ENCODE measurements around the gene THSD4.

THSD4 gene

GRCh38 chr15:71120428-71120944 lies 5.2 kb downstream of the THSD4 start:
- no peak overlapping the region for H3K4me3 ChIP-seq (IDR thresholded peaks at IDR 0.05; ENCODE audit: insufficient read depth, low read depth, low read length)
- H2AFZ ChIP-seq (ENCODE audit: low read depth): no peak overlapping the region
- H4K20me1 ChIP-seq (ENCODE audit: insufficient read depth): no peaks in the 10 kb centered on the region
- H3K27me3 ChIP-seq (ENCODE audit: insufficient read depth, low read depth): no peaks in the 10 kb centered on the region; the same call in 1 of the 2 replicates
- no peaks in the 10 kb centered on the region for H3K36me3 ChIP-seq (ENCODE audit: insufficient read depth)
- no peak for TF ChIP-seq CTCF (conservative IDR thresholded peaks at IDR 0.05; ENCODE audit: low read depth, low read length)
- no peaks in the 10 kb centered on the region for H3K79me2 ChIP-seq (ENCODE audit: insufficient read depth, low read depth)
- no peak overlapping the region for H3K27ac ChIP-seq
- H3K4me2 ChIP-seq: no peak overlapping the region
- H3K9ac ChIP-seq: no peak overlapping the region
- no peaks in the 10 kb centered on the region for H3K4me1 ChIP-seq (ENCODE audit: low read depth, poor library complexity, severe bottlenecking)

GRCh38 chr15:71121442-71121841 lies 6.2 kb downstream of the THSD4 start:
- no peak overlapping the region for H3K27ac ChIP-seq
- no peaks in the 10 kb centered on the region for H3K27me3 ChIP-seq (ENCODE audit: insufficient read depth, low read depth)
- no peak overlapping the region for H3K4me3 ChIP-seq (IDR thresholded peaks at IDR 0.05; ENCODE audit: insufficient read depth, low read depth, low read length)
- H4K20me1 ChIP-seq (ENCODE audit: insufficient read depth): no peaks in the 10 kb centered on the region
- H3K4me2 ChIP-seq: no peak overlapping the region
- H3K36me3 ChIP-seq (ENCODE audit: insufficient read depth): no peaks in the 10 kb centered on the region
- no peak overlapping the region for H3K9ac ChIP-seq
- H3K4me1 ChIP-seq (ENCODE audit: low read depth, poor library complexity, severe bottlenecking): no peaks in the 10 kb centered on the region
- no peak overlapping the region for H2AFZ ChIP-seq (ENCODE audit: low read depth)
- TF ChIP-seq CTCF (conservative IDR thresholded peaks at IDR 0.05; ENCODE audit: low read depth, low read length): no peak
- H3K79me2 ChIP-seq (ENCODE audit: insufficient read depth, low read depth): no peaks in the 10 kb centered on the region

- Histone ChIP-seq H3K79me2 (ENCODE audit: insufficient read depth, low read depth) (no peaks in the 10 kb centered on the region), H2AFZ (ENCODE audit: low read depth) (no peak overlapping the region), H3K9ac (no peak overlapping the region), H3K27me3 (ENCODE audit: insufficient read depth, low read depth) (no peaks in the 10 kb centered on the region), H3K36me3 (ENCODE audit: insufficient read depth) (no peaks in the 10 kb centered on the region), H3K4me1 (ENCODE audit: low read depth, poor library complexity, severe bottlenecking) (no peaks in the 10 kb centered on the region), H3K4me3 (IDR thresholded peaks at IDR 0.05; ENCODE audit: insufficient read depth, low read depth, low read length) (no peak overlapping the region), H3K27ac (no peak overlapping the region), H3K4me2 (no peak overlapping the region), H4K20me1 (ENCODE audit: insufficient read depth) (no peaks in the 10 kb centered on the region)
- no peak for TF ChIP-seq CTCF (conservative IDR thresholded peaks at IDR 0.05; ENCODE audit: low read depth, low read length)
These were observed 9.9 kb downstream of the THSD4 start for GRCh38 chr15:71124937-71125790.

GRCh38 chr15:71125831-71126450 lies 10.7 kb downstream of the THSD4 start:
- no peak overlapping the region for H3K4me3 ChIP-seq (IDR thresholded peaks at IDR 0.05; ENCODE audit: insufficient read depth, low read depth, low read length)
- no peak overlapping the region for H3K9ac ChIP-seq
- no peaks in the 10 kb centered on the region for H3K79me2 ChIP-seq (ENCODE audit: insufficient read depth, low read depth)
- H3K27ac ChIP-seq: no peak overlapping the region
- no peak for TF ChIP-seq CTCF (conservative IDR thresholded peaks at IDR 0.05; ENCODE audit: low read depth, low read length)
- no peaks in the 10 kb centered on the region for H3K4me1 ChIP-seq (ENCODE audit: low read depth, poor library complexity, severe bottlenecking)
- no peaks in the 10 kb centered on the region for H4K20me1 ChIP-seq (ENCODE audit: insufficient read depth)
- no peak overlapping the region for H3K4me2 ChIP-seq
- H2AFZ ChIP-seq (ENCODE audit: low read depth): no peak overlapping the region
- no peaks in the 10 kb centered on the region for H3K27me3 ChIP-seq (ENCODE audit: insufficient read depth, low read depth)
- H3K36me3 ChIP-seq (ENCODE audit: insufficient read depth): no peaks in the 10 kb centered on the region
